HEK293 (cell line): ENCODE data around the gene ZSCAN10.

ENCODE experiments used
- CTCF ChIA-PET: fragments of 350-600 bp; formaldehyde crosslinking; extraction: SDS; loops from one replicate; lab custom pipeline; 2021; ENCODE audit warnings: antibody characterized with exemption; lab: Yijun Ruan, JAX
- POLR2A ChIA-PET: fragments of 300-600 bp; formaldehyde crosslinking; extraction: SDS; loops from one replicate; lab custom pipeline; 2020; ENCODE audit warnings: antibody characterized with exemption, inconsistent platforms; lab: Yijun Ruan, JAX
- H3K27ac ChIP-seq: fragments of 200-500 bp; sonication (Bioruptor generic); 2 replicates; pipeline ENCODE4 v1.5.1; 2014; ENCODE audit warnings: low read depth, low read length, control low read depth, inconsistent platforms; ENCODE audit errors: extremely low read depth
- H3K36me3 ChIP-seq, 2 experiments: fragments of 200-500 bp in 1 of 2; sonication (Bioruptor generic) in 1 of 2; 1 replicate in 1 of 2; 2 replicates in 1 of 2; pipeline ENCODE4 v1.5.1; 2014 to 2017; ENCODE audit warnings: inconsistent platforms in 2 of 2, low read length in 2 of 2; ENCODE audit not compliant: control insufficient read depth in 2 of 2, insufficient read depth in 1 of 2
- H3K4me1 ChIP-seq: fragments of 200-500 bp; sonication (Bioruptor generic); 2 replicates; pipeline ENCODE4 v1.5.1; 2014; ENCODE audit warnings: mild to moderate bottlenecking, low read length, inconsistent platforms; ENCODE audit not compliant: control insufficient read depth, insufficient read depth
- H3K4me3 ChIP-seq: 2 replicates; pipeline ENCODE4 v1.5.1; 2011; ENCODE audit warnings: low read depth, mild to moderate bottlenecking, control low read depth, low read length, moderate library complexity
- H3K9me3 ChIP-seq: fragments of 200-500 bp; sonication (Bioruptor generic); 2 replicates; pipeline ENCODE4 v1.5.1; 2014; ENCODE audit warnings: low read depth, low read length, inconsistent platforms; ENCODE audit not compliant: control insufficient read depth, insufficient read depth
- FEZF1 ChIP-seq: fragments of 450-650 bp; formaldehyde crosslinking; IDR thresholded peaks from 2 replicates; pipeline ENCODE4 v1.5.1; 2016; ENCODE audit warnings: missing biosample characterization, missing genetic modification characterization
- GFI1B ChIP-seq: fragments of 450-650 bp; formaldehyde crosslinking; IDR thresholded peaks from 2 replicates; pipeline ENCODE4 v1.5.1; 2016; ENCODE audit warnings: missing biosample characterization, missing genetic modification characterization
- GLIS1 ChIP-seq: fragments of 450-650 bp; formaldehyde crosslinking; IDR thresholded peaks from 2 replicates; pipeline ENCODE4 v1.5.1; 2016; ENCODE audit warnings: missing biosample characterization, missing genetic modification characterization
- KLF7 ChIP-seq: fragments of 450-650 bp; formaldehyde crosslinking; IDR thresholded peaks from 2 replicates; pipeline ENCODE4 v1.5.1; 2016; ENCODE audit warnings: missing biosample characterization, missing genetic modification characterization, borderline replicate concordance
- SALL2 ChIP-seq: fragments of 450-650 bp; formaldehyde crosslinking; IDR thresholded peaks from 2 replicates; pipeline ENCODE4 v1.5.0; 2017; ENCODE audit warnings: missing biosample characterization, mild to moderate bottlenecking, missing genetic modification characterization, borderline replicate concordance
- ZBTB17 ChIP-seq: fragments of 450-650 bp; formaldehyde crosslinking; IDR thresholded peaks from 2 replicates; pipeline ENCODE4 v1.5.1; 2016; ENCODE audit warnings: missing biosample characterization, missing genetic modification characterization
- ZBTB20 ChIP-seq: fragments of 450-650 bp; formaldehyde crosslinking; IDR thresholded peaks from 2 replicates; pipeline ENCODE4 v1.5.1; 2016; ENCODE audit warnings: missing biosample characterization, missing genetic modification characterization
- ZEB2 ChIP-seq: fragments of 450-650 bp; formaldehyde crosslinking; IDR thresholded peaks from 2 replicates; pipeline ENCODE4 v1.5.1; 2016; ENCODE audit warnings: missing biosample characterization, missing genetic modification characterization
- ZNF121 ChIP-seq: fragments of 450-650 bp; formaldehyde crosslinking; IDR thresholded peaks from 2 replicates; pipeline ENCODE4 v1.5.1; 2016; ENCODE audit warnings: missing biosample characterization, missing genetic modification characterization
- ZNF24 ChIP-seq: fragments of 450-650 bp; formaldehyde crosslinking; IDR thresholded peaks from 2 replicates; pipeline ENCODE4 v1.5.1; 2016; ENCODE audit warnings: missing biosample characterization, missing genetic modification characterization
- ZNF324 ChIP-seq: fragments of 450-650 bp; formaldehyde crosslinking; IDR thresholded peaks from 2 replicates; pipeline ENCODE4 v1.5.1; 2016; ENCODE audit warnings: missing biosample characterization, missing genetic modification characterization
- ZNF366 ChIP-seq: fragments of 450-650 bp; formaldehyde crosslinking; conservative IDR thresholded peaks from 2 replicates; pipeline ENCODE4 v1.5.1; 2016; ENCODE audit warnings: missing biosample characterization, missing genetic modification characterization
- ZNF558 ChIP-seq: fragments of 450-650 bp; formaldehyde crosslinking; IDR thresholded peaks from 2 replicates; pipeline ENCODE4 v1.5.1; 2016; ENCODE audit warnings: missing biosample characterization, missing genetic modification characterization
- ZNF707 ChIP-seq: fragments of 450-650 bp; formaldehyde crosslinking; IDR thresholded peaks from 2 replicates; pipeline ENCODE4 v1.5.1; 2016; ENCODE audit warnings: missing biosample characterization, missing genetic modification characterization
- TF ChIP-seq, protein P1 (sequence below): fragments of 450-650 bp; formaldehyde crosslinking; IDR thresholded peaks from 2 replicates; pipeline ENCODE4 v1.5.1; 2016; ENCODE audit warnings: missing biosample characterization, missing genetic modification characterization
- TF ChIP-seq, protein P2 (sequence below): fragments of 450-650 bp; formaldehyde crosslinking; IDR thresholded peaks from 2 replicates; pipeline ENCODE4 v1.5.1; 2016; ENCODE audit warnings: missing biosample characterization, missing genetic modification characterization, low read depth

Gene ZSCAN10

DNA sequence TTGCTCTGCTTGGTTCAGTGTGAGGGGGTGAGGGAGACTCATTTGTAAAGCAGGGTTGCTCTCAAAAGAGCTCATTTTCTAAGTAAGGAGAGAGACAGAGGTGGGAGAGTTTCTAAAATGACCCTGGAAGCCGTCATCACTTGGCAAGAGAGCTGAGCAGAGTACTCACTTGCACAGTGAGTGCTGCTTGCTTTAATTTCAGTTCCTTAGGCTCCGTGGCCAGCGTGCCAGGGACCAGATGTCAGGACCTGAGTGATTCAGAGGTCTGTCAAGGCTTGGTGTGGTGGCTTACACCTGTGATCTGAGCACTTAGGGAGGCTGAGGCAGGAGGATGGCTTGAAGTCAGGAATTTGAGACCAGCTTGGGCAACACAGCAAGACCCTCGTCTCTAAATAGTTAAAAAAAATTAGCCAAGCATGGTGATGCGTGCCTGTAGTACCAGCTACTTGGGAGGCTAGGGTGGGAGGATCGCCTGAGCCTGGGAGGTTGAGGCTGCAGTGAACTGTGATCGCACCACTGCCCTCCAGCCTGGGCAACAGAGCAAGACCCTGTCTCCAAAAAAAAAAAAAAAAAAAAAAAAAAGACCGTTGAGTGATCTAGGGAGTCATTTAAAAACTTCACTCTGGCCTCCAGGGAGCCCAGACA is 24.0 kb upstream of the ZSCAN10 start:
- POLR2A ChIA-PET = interaction anchor here (0.6 to 1.7 kb wide), 7 partner anchors 8 to 92 kb away, joined by 3 to 8 read pairs (median 5); partner anchors contain the start of gene ZNF213
- H3K9me3 ChIP-seq = no peaks in the 10 kb centered on the region
- peaks cover 7 to 52% of the 10 kb centered on the region in 2 experiments; a peak in 2 of 3 replicates for H3K36me3 ChIP-seq
- H3K4me3 ChIP-seq = no peak overlapping the region
- CTCF ChIA-PET = interaction anchor here (1.1 to 2.0 kb wide), 3 partner anchors 22 to 64 kb away, joined by 4 to 8 read pairs (median 7); no protein-coding TSS in a partner anchor
- H3K4me1 ChIP-seq = no peaks in the 10 kb centered on the region; the same call in 1 of the 2 replicates
- no peak overlapping the region for H3K27ac ChIP-seq
- TF ChIP-seq, protein P1, sequence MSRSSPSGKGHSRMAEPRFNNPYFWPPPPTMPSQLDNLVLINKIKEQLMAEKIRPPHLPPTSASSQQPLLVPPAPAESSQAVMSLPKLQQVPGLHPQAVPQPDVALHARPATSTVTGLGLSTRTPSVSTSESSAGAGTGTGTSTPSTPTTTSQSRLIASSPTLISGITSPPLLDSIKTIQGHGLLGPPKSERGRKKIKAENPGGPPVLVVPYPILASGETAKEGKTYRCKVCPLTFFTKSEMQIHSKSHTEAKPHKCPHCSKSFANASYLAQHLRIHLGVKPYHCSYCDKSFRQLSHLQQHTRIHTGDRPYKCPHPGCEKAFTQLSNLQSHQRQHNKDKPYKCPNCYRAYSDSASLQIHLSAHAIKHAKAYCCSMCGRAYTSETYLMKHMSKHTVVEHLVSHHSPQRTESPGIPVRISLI (tag by site-specific recombination) = peak; percentile 82
- no peak for TF ChIP-seq GLIS1 (tag by site-specific recombination)
- TF ChIP-seq, protein P2, sequence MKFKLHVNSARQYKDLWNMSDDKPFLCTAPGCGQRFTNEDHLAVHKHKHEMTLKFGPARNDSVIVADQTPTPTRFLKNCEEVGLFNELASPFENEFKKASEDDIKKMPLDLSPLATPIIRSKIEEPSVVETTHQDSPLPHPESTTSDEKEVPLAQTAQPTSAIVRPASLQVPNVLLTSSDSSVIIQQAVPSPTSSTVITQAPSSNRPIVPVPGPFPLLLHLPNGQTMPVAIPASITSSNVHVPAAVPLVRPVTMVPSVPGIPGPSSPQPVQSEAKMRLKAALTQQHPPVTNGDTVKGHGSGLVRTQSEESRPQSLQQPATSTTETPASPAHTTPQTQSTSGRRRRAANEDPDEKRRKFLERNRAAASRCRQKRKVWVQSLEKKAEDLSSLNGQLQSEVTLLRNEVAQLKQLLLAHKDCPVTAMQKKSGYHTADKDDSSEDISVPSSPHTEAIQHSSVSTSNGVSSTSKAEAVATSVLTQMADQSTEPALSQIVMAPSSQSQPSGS (tag by site-specific recombination) = no peak
- no peak for TF ChIP-seq ZNF366
- no peak for TF ChIP-seq ZNF324 (tag by site-specific recombination)
- peak; percentile 98 for TF ChIP-seq ZNF121 (tag by site-specific recombination)

DNA sequence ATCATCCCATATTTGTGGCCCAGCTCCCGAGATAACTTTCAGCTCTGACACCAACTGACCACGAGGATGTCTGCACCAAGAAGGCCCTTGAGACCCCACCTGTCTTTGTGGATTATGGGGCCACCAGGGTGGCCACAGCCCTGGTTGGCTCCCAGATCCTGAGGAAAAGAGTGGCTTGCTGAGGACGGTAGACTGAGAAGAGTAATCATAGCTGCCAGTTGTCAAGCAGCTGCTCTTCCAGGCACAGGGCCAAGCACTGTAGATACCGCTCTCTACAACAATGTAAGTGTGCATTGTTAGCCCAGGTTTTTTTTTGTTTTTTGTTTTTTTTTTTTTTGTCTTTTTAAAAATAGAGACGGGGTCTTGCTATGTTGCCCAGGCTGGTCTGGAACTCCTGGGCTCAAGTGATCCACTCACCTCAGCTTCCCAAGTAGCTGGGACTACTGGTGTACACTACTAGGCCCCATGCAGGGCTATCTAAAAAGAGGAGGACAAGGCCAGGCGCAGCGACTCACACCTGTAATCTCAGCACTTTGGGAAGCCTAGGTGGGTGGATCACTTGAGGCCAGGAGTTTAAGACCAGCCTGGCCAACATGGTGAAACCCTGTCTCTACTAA is 22.9 kb upstream of the ZSCAN10 start:
- H3K4me1 ChIP-seq = no peaks in the 10 kb centered on the region; the same call in 1 of the 2 replicates
- POLR2A ChIA-PET = interaction anchor here (0.5 to 2.2 kb wide), 5 partner anchors 8 to 62 kb away, joined by 3 to 8 read pairs (median 6); partner anchors contain the start of gene ZNF213
- TF ChIP-seq ZNF121 (tag by site-specific recombination) (peak; percentile 64), ZNF707 (no peak)
- H3K4me3 ChIP-seq = no peak overlapping the region
- CTCF ChIA-PET = interaction anchor here (0.6 to 2.0 kb wide), 4 partner anchors 11 to 62 kb away, joined by 3 to 8 read pairs (median 6); no protein-coding TSS in a partner anchor
- H3K36me3 ChIP-seq = peaks cover under 1 to 49% of the 10 kb centered on the region in 2 experiments; a peak in 2 of 3 replicates
- H3K9me3 ChIP-seq = no peaks in the 10 kb centered on the region
- H3K27ac ChIP-seq = no peak overlapping the region

DNA sequence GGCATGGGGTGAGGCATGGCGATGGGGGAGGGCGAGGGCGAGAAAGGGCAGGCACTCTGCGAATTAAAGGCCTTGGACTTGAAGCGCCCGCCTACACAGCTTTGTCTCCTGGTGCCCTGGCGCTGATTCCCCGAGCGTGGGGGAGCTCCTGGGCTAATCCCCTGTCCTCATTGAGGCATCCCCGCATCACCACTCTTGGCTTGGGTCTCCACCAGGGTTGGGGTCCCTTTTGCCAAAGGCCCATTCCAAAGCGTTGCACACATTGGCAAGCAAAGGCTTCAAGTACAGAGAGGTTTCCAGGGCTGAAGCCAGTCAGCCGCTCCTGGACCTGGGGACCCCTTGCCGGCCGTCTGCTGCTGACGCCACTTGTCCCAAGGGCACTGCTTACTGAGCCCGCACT is 21.3 kb upstream of the ZSCAN10 start:
- ChIA-PET POLR2A (interaction anchor here (1.4 to 2.2 kb wide), 2 partner anchors 9 to 14 kb away, joined by 3 to 6 read pairs; partner anchors contain the start of gene ZNF213), CTCF (interaction anchor here (1.8 kb wide), 1 partner anchor 9 kb away, joined by 9 read pairs; no protein-coding TSS in a partner anchor)
- TF ChIP-seq FEZF1 (tag by site-specific recombination) = no peak

DNA sequence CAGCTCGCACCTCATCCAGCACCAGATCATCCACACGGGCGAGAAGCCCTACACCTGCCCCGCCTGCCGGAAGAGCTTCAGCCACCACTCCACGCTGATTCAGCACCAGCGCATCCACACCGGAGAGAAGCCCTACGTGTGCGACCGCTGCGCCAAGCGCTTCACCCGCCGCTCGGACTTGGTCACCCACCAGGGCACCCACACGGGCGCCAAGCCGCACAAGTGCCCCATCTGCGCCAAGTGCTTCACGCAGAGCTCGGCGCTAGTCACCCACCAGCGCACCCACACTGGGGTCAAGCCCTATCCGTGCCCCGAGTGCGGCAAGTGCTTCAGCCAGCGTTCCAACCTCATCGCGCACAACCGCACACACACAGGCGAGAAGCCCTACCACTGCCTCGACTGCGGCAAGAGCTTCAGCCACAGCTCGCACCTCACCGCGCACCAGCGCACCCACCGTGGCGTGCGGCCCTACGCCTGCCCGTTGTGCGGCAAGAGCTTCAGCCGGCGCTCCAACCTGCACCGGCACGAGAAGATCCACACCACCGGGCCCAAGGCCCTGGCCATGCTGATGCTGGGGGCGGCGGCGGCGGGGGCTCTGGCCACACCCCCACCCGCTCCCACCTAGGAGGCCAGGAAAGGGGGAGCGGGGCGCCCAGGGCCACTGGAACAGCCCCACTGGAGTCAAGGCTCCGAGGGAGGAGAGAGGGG is 20.8 kb upstream of the ZSCAN10 start:
- Histone ChIP-seq H3K4me3 (no peak overlapping the region), H3K4me1 (no peaks in the 10 kb centered on the region), H3K9me3 (no peaks in the 10 kb centered on the region), H3K27ac (no peak overlapping the region), H3K36me3 (peaks cover 0 to 55% of the 10 kb centered on the region in 2 experiments; a peak in 2 of 3 replicates)
- ChIA-PET POLR2A (interaction anchor here (1.4 to 2.2 kb wide), 2 partner anchors 10 to 15 kb away, joined by 3 to 6 read pairs; partner anchors contain the start of gene ZNF213), CTCF (interaction anchor here (1.8 kb wide), 1 partner anchor 10 kb away, joined by 9 read pairs; no protein-coding TSS in a partner anchor)
- no peak for TF ChIP-seq ZBTB17 (tag by site-specific recombination)
- no peak for TF ChIP-seq GFI1B (tag by site-specific recombination)
- no peak for TF ChIP-seq ZNF24 (tag by site-specific recombination)
- TF ChIP-seq FEZF1 (tag by site-specific recombination) = no peak
- TF ChIP-seq KLF7 (tag by site-specific recombination) = no peak
- TF ChIP-seq ZNF558 = no peak
- TF ChIP-seq SALL2 (tag by site-specific recombination) = no peak
- TF ChIP-seq ZBTB20 (tag by site-specific recombination) = no peak
- no peak for TF ChIP-seq ZEB2 (tag by site-specific recombination)

More for the DNA sequence above, 21.3 kb upstream of the ZSCAN10 start:
- Histone ChIP-seq H3K9me3 (no peaks in the 10 kb centered on the region), H3K4me3 (no peak overlapping the region), H3K36me3 (peaks cover 0 to 49% of the 10 kb centered on the region in 2 experiments; a peak in 2 of 3 replicates), H3K27ac (no peak overlapping the region), H3K4me1 (no peaks in the 10 kb centered on the region; the same call in 1 of the 2 replicates)
